HEK293 (cell line): ENCODE measurements around the gene TCHHL1.

Experiments
- BCL11B ChIP-seq: fragments of 450-650 bp; formaldehyde crosslinking; IDR thresholded peaks from 2 replicates; pipeline ENCODE4 v1.5.1; 2016; ENCODE audit warnings: low read depth, missing biosample characterization, missing genetic modification characterization
- HOXC10 ChIP-seq: sonication (generic); formaldehyde crosslinking; IDR thresholded peaks from 2 replicates; pipeline ENCODE4 v1.8.1; 2023; ENCODE audit warnings: mild to moderate bottlenecking, missing genetic modification reagents
- KLF17 ChIP-seq: fragments of 450-650 bp; formaldehyde crosslinking; IDR thresholded peaks from 2 replicates; pipeline ENCODE4 v1.5.1; 2016; ENCODE audit warnings: missing biosample characterization, missing genetic modification characterization
- REST ChIP-seq: fragments of 450-650 bp; formaldehyde crosslinking; IDR thresholded peaks from 2 replicates; pipeline ENCODE4 v1.5.1; 2016; ENCODE audit warnings: missing biosample characterization, missing genetic modification characterization
- ZBTB48 ChIP-seq: fragments of 450-650 bp; formaldehyde crosslinking; IDR thresholded peaks from 2 replicates; pipeline ENCODE4 v1.5.1; 2016; ENCODE audit warnings: missing biosample characterization, missing genetic modification characterization
- ZEB2 ChIP-seq: fragments of 450-650 bp; formaldehyde crosslinking; IDR thresholded peaks from 2 replicates; pipeline ENCODE4 v1.5.1; 2016; ENCODE audit warnings: missing biosample characterization, missing genetic modification characterization
- ZFP41 ChIP-seq: fragments of 450-650 bp; formaldehyde crosslinking; IDR thresholded peaks from 2 replicates; pipeline ENCODE4 v1.5.1; 2016; ENCODE audit warnings: missing biosample characterization, missing genetic modification characterization, borderline replicate concordance
- ZIC2 ChIP-seq: fragments of 450-650 bp; formaldehyde crosslinking; IDR thresholded peaks from 2 replicates; pipeline ENCODE4 v1.5.1; 2016; ENCODE audit warnings: missing biosample characterization, missing genetic modification characterization
- ZNF132 ChIP-seq: fragments of 450-650 bp; formaldehyde crosslinking; IDR thresholded peaks from 2 replicates; pipeline ENCODE4 v1.5.1; 2017; ENCODE audit warnings: missing biosample characterization, missing genetic modification characterization, borderline replicate concordance
- ZNF157 ChIP-seq: fragments of 450-650 bp; formaldehyde crosslinking; IDR thresholded peaks from 2 replicates; pipeline ENCODE4 v1.5.1; 2016; ENCODE audit warnings: missing biosample characterization, missing genetic modification characterization
- ZNF221 ChIP-seq: fragments of 450-650 bp; formaldehyde crosslinking; IDR thresholded peaks from 2 replicates; pipeline ENCODE4 v1.5.1; 2017; ENCODE audit warnings: missing biosample characterization, missing genetic modification characterization, borderline replicate concordance
- ZNF23 ChIP-seq: fragments of 450-650 bp; formaldehyde crosslinking; IDR thresholded peaks from 2 replicates; pipeline ENCODE4 v1.5.1; 2016; ENCODE audit warnings: missing biosample characterization, missing genetic modification characterization, borderline replicate concordance
- ZNF274 ChIP-seq, 2 experiments: fragments of 200-500 bp in 1 of 2; fragments of 450-650 bp in 1 of 2; sonication (Bioruptor generic) in 1 of 2; formaldehyde crosslinking in 1 of 2; IDR thresholded peaks; 2 replicates each; pipeline versions ENCODE4 v1.5.1 to v1.6.1; 2014 to 2016; ENCODE audit warnings: borderline replicate concordance in 1 of 2, inconsistent platforms in 1 of 2, low read length in 1 of 2, missing biosample characterization in 1 of 2, missing genetic modification characterization in 1 of 2
- ZNF341 ChIP-seq: fragments of 450-650 bp; formaldehyde crosslinking; IDR thresholded peaks from 2 replicates; pipeline ENCODE4; 2016; ENCODE audit warnings: low read depth, missing biosample characterization, missing genetic modification characterization
- ZNF366 ChIP-seq: fragments of 450-650 bp; formaldehyde crosslinking; conservative IDR thresholded peaks from 2 replicates; pipeline ENCODE4 v1.5.1; 2016; ENCODE audit warnings: missing biosample characterization, missing genetic modification characterization
- ZNF473 ChIP-seq: fragments of 450-650 bp; formaldehyde crosslinking; IDR thresholded peaks from 2 replicates; pipeline ENCODE4 v1.5.1; 2017; ENCODE audit warnings: missing biosample characterization, missing genetic modification characterization
- ZNF596 ChIP-seq: fragments of 450-650 bp; IDR thresholded peaks from 2 replicates; pipeline ENCODE4 v1.5.0; 2018; ENCODE audit warnings: missing biosample characterization, mild to moderate bottlenecking, missing genetic modification characterization, moderate library complexity
- ZNF654 ChIP-seq: fragments of 450-650 bp; formaldehyde crosslinking; IDR thresholded peaks from 2 replicates; pipeline ENCODE4 v1.5.1; 2016; ENCODE audit warnings: low read depth, missing biosample characterization, missing genetic modification characterization
- ZNF664 ChIP-seq: fragments of 450-650 bp; formaldehyde crosslinking; IDR thresholded peaks from 2 replicates; pipeline ENCODE4 v1.5.1; 2016; ENCODE audit warnings: missing biosample characterization, missing genetic modification characterization
- ZNF707 ChIP-seq: fragments of 450-650 bp; formaldehyde crosslinking; IDR thresholded peaks from 2 replicates; pipeline ENCODE4 v1.5.1; 2016; ENCODE audit warnings: missing biosample characterization, missing genetic modification characterization
- ZNF76 ChIP-seq: fragments of 450-650 bp; formaldehyde crosslinking; IDR thresholded peaks from 2 replicates; pipeline ENCODE4; 2016; ENCODE audit warnings: low read depth, missing biosample characterization, missing genetic modification characterization, borderline replicate concordance
- ZNF791 ChIP-seq: fragments of 450-650 bp; formaldehyde crosslinking; IDR thresholded peaks from 2 replicates; pipeline ENCODE4 v1.5.1; 2016; ENCODE audit warnings: missing biosample characterization, missing genetic modification characterization
- TF ChIP-seq, protein P1 (sequence below): fragments of 450-650 bp; formaldehyde crosslinking; IDR thresholded peaks from 2 replicates; pipeline ENCODE4 v1.5.1; 2016; ENCODE audit warnings: missing biosample characterization, missing genetic modification characterization
- TF ChIP-seq, protein P2 (sequence below): fragments of 450-650 bp; IDR thresholded peaks from 2 replicates; pipeline ENCODE4 v1.5.1; 2018; ENCODE audit warnings: missing biosample characterization, missing genetic modification characterization
- TF ChIP-seq, protein P3 (sequence below): fragments of 450-650 bp; IDR thresholded peaks from 2 replicates; pipeline ENCODE4 v1.5.1; 2018; ENCODE audit warnings: missing biosample characterization, mild to moderate bottlenecking, missing genetic modification characterization
- TF ChIP-seq, protein P4 (sequence below): fragments of 450-650 bp; formaldehyde crosslinking; IDR thresholded peaks from 2 replicates; pipeline ENCODE4 v1.5.1; 2017; ENCODE audit warnings: missing biosample characterization, mild to moderate bottlenecking, missing genetic modification characterization, moderate library complexity

The TCHHL1 gene

GRCh38 chr1:152109231-152109997 is 20.6 kb upstream of the TCHHL1 start (continued):
- TF ChIP-seq, protein P1, sequence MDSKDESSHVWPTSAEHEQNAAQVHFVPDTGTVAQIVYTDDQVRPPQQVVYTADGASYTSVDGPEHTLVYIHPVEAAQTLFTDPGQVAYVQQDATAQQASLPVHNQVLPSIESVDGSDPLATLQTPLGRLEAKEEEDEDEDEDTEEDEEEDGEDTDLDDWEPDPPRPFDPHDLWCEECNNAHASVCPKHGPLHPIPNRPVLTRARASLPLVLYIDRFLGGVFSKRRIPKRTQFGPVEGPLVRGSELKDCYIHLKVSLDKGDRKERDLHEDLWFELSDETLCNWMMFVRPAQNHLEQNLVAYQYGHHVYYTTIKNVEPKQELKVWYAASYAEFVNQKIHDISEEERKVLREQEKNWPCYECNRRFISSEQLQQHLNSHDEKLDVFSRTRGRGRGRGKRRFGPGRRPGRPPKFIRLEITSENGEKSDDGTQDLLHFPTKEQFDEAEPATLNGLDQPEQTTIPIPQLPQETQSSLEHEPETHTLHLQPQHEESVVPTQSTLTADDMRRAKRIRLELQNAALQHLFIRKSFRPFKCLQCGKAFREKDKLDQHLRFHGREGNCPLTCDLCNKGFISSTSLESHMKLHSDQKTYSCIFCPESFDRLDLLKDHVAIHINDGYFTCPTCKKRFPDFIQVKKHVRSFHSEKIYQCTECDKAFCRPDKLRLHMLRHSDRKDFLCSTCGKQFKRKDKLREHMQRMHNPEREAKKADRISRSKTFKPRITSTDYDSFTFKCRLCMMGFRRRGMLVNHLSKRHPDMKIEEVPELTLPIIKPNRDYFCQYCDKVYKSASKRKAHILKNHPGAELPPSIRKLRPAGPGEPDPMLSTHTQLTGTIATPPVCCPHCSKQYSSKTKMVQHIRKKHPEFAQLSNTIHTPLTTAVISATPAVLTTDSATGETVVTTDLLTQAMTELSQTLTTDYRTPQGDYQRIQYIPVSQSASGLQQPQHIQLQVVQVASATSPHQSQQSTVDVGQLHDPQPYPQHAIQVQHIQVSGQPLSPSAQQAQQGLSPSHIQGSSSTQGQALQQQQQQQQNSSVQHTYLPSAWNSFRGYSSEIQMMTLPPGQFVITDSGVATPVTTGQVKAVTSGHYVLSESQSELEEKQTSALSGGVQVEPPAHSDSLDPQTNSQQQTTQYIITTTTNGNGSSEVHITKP (tag by site-specific recombination), result peak; percentile 52
- peak; percentile 9; the same call in 1 of the 2 replicates for TF ChIP-seq ZNF341 (tag by site-specific recombination)
- no peak for TF ChIP-seq BCL11B (tag by site-specific recombination)
- no peak for TF ChIP-seq ZNF157 (tag by site-specific recombination)
- TF ChIP-seq ZNF274 (IDR thresholded peaks at IDR 0.05; ENCODE audit: low read length), result no peak
- no peak for TF ChIP-seq ZNF274 (tag by site-specific recombination; IDR thresholded peaks at IDR 0.05; ENCODE audit: borderline replicate concordance)
- TF ChIP-seq HOXC10 (CRISPR knock-in tag), result no peak
- peak; percentile 48; the same call in 1 of the 2 replicates for TF ChIP-seq REST
- no peak for TF ChIP-seq ZNF791
- TF ChIP-seq, protein P2, sequence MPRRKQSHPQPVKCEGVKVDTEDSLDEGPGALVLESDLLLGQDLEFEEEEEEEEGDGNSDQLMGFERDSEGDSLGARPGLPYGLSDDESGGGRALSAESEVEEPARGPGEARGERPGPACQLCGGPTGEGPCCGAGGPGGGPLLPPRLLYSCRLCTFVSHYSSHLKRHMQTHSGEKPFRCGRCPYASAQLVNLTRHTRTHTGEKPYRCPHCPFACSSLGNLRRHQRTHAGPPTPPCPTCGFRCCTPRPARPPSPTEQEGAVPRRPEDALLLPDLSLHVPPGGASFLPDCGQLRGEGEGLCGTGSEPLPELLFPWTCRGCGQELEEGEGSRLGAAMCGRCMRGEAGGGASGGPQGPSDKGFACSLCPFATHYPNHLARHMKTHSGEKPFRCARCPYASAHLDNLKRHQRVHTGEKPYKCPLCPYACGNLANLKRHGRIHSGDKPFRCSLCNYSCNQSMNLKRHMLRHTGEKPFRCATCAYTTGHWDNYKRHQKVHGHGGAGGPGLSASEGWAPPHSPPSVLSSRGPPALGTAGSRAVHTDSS (tag by site-specific recombination), result peak; percentile 91
- TF ChIP-seq ZNF366 (tag by site-specific recombination), result peak; percentile 69
- no peak for TF ChIP-seq ZBTB48 (tag by site-specific recombination)
- no peak for TF ChIP-seq ZNF596 (tag by site-specific recombination)
- TF ChIP-seq ZNF76 (tag by site-specific recombination), result peak; percentile 28; the same call in 1 of the 2 replicates
- TF ChIP-seq ZNF473, result no peak
- no peak for TF ChIP-seq ZEB2 (tag by site-specific recombination)
- TF ChIP-seq, protein P3, sequence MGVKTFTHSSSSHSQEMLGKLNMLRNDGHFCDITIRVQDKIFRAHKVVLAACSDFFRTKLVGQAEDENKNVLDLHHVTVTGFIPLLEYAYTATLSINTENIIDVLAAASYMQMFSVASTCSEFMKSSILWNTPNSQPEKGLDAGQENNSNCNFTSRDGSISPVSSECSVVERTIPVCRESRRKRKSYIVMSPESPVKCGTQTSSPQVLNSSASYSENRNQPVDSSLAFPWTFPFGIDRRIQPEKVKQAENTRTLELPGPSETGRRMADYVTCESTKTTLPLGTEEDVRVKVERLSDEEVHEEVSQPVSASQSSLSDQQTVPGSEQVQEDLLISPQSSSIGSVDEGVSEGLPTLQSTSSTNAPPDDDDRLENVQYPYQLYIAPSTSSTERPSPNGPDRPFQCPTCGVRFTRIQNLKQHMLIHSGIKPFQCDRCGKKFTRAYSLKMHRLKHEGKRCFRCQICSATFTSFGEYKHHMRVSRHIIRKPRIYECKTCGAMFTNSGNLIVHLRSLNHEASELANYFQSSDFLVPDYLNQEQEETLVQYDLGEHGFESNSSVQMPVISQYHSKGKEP (tag by site-specific recombination), result no peak
- peak; percentile 77 for TF ChIP-seq ZIC2 (tag by site-specific recombination)
- no peak for TF ChIP-seq ZNF23 (tag by site-specific recombination)
- no peak for TF ChIP-seq ZNF654 (tag by site-specific recombination)
- no peak for TF ChIP-seq ZNF664
- TF ChIP-seq, protein P4, sequence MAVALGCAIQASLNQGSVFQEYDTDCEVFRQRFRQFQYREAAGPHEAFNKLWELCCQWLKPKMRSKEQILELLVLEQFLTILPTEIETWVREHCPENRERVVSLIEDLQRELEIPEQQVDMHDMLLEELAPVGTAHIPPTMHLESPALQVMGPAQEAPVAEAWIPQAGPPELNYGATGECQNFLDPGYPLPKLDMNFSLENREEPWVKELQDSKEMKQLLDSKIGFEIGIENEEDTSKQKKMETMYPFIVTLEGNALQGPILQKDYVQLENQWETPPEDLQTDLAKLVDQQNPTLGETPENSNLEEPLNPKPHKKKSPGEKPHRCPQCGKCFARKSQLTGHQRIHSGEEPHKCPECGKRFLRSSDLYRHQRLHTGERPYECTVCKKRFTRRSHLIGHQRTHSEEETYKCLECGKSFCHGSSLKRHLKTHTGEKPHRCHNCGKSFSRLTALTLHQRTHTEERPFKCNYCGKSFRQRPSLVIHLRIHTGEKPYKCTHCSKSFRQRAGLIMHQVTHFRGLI (tag by site-specific recombination), result no peak
- TF ChIP-seq ZNF221, result no peak
- TF ChIP-seq ZNF707 (tag by site-specific recombination), result no peak; the same call in 1 of the 2 replicates
- TF ChIP-seq KLF17 (tag by site-specific recombination), result 0 out of 2 replicates have a peak, but pooled peaks have one; percentile 5
- no peak for TF ChIP-seq ZNF132
- no peak for TF ChIP-seq ZFP41 (tag by site-specific recombination)
